ENCODE measurements around the gene OR51M1. TPM values are rescaled to one million over a fixed set of nuclear protein-coding genes. Genes with fewer than 3 reads are reported as not detected.
"Not testable (repeated sequence)": the region's sequence is repeated elsewhere in the genome, so short reads cannot be mapped to it uniquely, and the experiment has no call there.

The OR51M1 gene
- total RNA-seq = not detected

GRCh38 chr11:5383576-5383975 is at the start of gene OR51M1:
Gene OR51M1 (plus strand): TSS chr11:5383812. CDS start chr11:5389399, 5,587 bp downstream.
- DNase-seq (no peak), ATAC-seq (no peak)
- POLR2A ChIA-PET = no interaction called here
- no peaks in the 10 kb centered on the region for H3K36me3 Mint-ChIP-seq (ENCODE audit: low read depth)
- H3K4me3 Mint-ChIP-seq = no peak within 1 kb of the TSS
- no peaks in the 10 kb centered on the region for H3K4me1 Mint-ChIP-seq (ENCODE audit: low read depth)
- CTCF ChIA-PET = no interaction called here
- no peaks in the 10 kb centered on the region for H3K27me3 Mint-ChIP-seq (ENCODE audit: low read depth)
- no peaks in the 10 kb centered on the region for H3K9me3 Mint-ChIP-seq (ENCODE audit: insufficient read depth)
- H3K27ac Mint-ChIP-seq = no peak within 1 kb of the TSS

- Mint-ChIP-seq H3K27ac (no peak overlapping the region), H3K27me3 (ENCODE audit: low read depth) (no peaks in the 10 kb centered on the region), H3K36me3 (ENCODE audit: low read depth) (no peaks in the 10 kb centered on the region), H3K4me1 (ENCODE audit: low read depth) (no peaks in the 10 kb centered on the region), H3K9me3 (ENCODE audit: insufficient read depth) (no peaks in the 10 kb centered on the region), H3K4me3 (no peak overlapping the region)
- no peak for DNase-seq
- no peak for ATAC-seq
- ChIA-PET POLR2A (no interaction called here), CTCF (no interaction called here)
These were observed 48.4 kb upstream of the OR51M1 start for GRCh38 chr11:5335170-5335569.

- H3K4me1 Mint-ChIP-seq (ENCODE audit: low read depth) = no peaks in the 10 kb centered on the region
- H3K9me3 Mint-ChIP-seq (ENCODE audit: insufficient read depth) = no peaks in the 10 kb centered on the region
- H3K27ac Mint-ChIP-seq = no peak overlapping the region
- H3K27me3 Mint-ChIP-seq (ENCODE audit: low read depth) = no peaks in the 10 kb centered on the region
- DNase-seq = no peak
- CTCF ChIA-PET = no interaction called here
- no peak overlapping the region for H3K4me3 Mint-ChIP-seq
- no peak for ATAC-seq
- H3K36me3 Mint-ChIP-seq (ENCODE audit: low read depth) = no peaks in the 10 kb centered on the region
- POLR2A ChIA-PET = no interaction called here
These were observed 47.3 kb upstream of the OR51M1 start for GRCh38 chr11:5336331-5336730.

GRCh38 chr11:5337253-5337652 is 46.4 kb upstream of the OR51M1 start:
- ATAC-seq; POLR2A ChIA-PET; H3K4me1 Mint-ChIP-seq (ENCODE audit: low read depth); DNase-seq; H3K4me3 Mint-ChIP-seq; H3K36me3 Mint-ChIP-seq (ENCODE audit: low read depth); H3K27me3 Mint-ChIP-seq (ENCODE audit: low read depth); H3K9me3 Mint-ChIP-seq (ENCODE audit: insufficient read depth); CTCF ChIA-PET; H3K27ac Mint-ChIP-seq: not testable (repeated sequence)

- ATAC-seq (no peak), DNase-seq (no peak)
- Mint-ChIP-seq H3K36me3 (ENCODE audit: low read depth) (no peaks in the 10 kb centered on the region), H3K9me3 (ENCODE audit: insufficient read depth) (no peaks in the 10 kb centered on the region), H3K27ac (no peak overlapping the region), H3K4me3 (no peak overlapping the region), H3K4me1 (ENCODE audit: low read depth) (no peaks in the 10 kb centered on the region), H3K27me3 (ENCODE audit: low read depth) (no peaks in the 10 kb centered on the region)
- ChIA-PET POLR2A (no interaction called here), CTCF (no interaction called here)
These were observed 43.8 kb upstream of the OR51M1 start for GRCh38 chr11:5339771-5340322.

- H3K9me3 Mint-ChIP-seq (ENCODE audit: insufficient read depth) = no peaks in the 10 kb centered on the region
- no peak for DNase-seq
- CTCF ChIA-PET = no interaction called here
- no peaks in the 10 kb centered on the region for H3K27me3 Mint-ChIP-seq (ENCODE audit: low read depth)
- H3K4me3 Mint-ChIP-seq = no peak within 1 kb of the TSS
- no peak within 1 kb of the TSS for H3K27ac Mint-ChIP-seq
- H3K4me1 Mint-ChIP-seq (ENCODE audit: low read depth) = no peaks in the 10 kb centered on the region
- no peaks in the 10 kb centered on the region for H3K36me3 Mint-ChIP-seq (ENCODE audit: low read depth)
- ATAC-seq = no peak
- POLR2A ChIA-PET = no interaction called here
These were observed 39.9 kb upstream of the OR51M1 start, which contains the start of gene OR51B5 for GRCh38 chr11:5343474-5344335. Gene OR51B5 (minus strand): TSS chr11:5343524. CDS start chr11:5343524, 0 bp downstream.

GRCh38 chr11:5345831-5346230 is 37.8 kb upstream of the OR51M1 start:
- no peaks in the 10 kb centered on the region for H3K36me3 Mint-ChIP-seq (ENCODE audit: low read depth)
- no peak overlapping the region for H3K4me3 Mint-ChIP-seq
- ATAC-seq = no peak
- CTCF ChIA-PET = no interaction called here
- no peak for DNase-seq
- POLR2A ChIA-PET = no interaction called here
- H3K27ac Mint-ChIP-seq = no peak overlapping the region
- H3K27me3 Mint-ChIP-seq (ENCODE audit: low read depth) = no peaks in the 10 kb centered on the region
- H3K9me3 Mint-ChIP-seq (ENCODE audit: insufficient read depth) = no peaks in the 10 kb centered on the region
- H3K4me1 Mint-ChIP-seq (ENCODE audit: low read depth) = no peaks in the 10 kb centered on the region

GRCh38 chr11:5348551-5349194 is 34.9 kb upstream of the OR51M1 start:
- no peaks in the 10 kb centered on the region for H3K4me1 Mint-ChIP-seq (ENCODE audit: low read depth)
- POLR2A ChIA-PET = no interaction called here
- DNase-seq = no peak
- no peaks in the 10 kb centered on the region for H3K27me3 Mint-ChIP-seq (ENCODE audit: low read depth)
- no peak overlapping the region for H3K4me3 Mint-ChIP-seq
- no peak overlapping the region for H3K27ac Mint-ChIP-seq
- no peak for ATAC-seq
- CTCF ChIA-PET = no interaction called here
- H3K36me3 Mint-ChIP-seq (ENCODE audit: low read depth) = no peaks in the 10 kb centered on the region
- H3K9me3 Mint-ChIP-seq (ENCODE audit: insufficient read depth) = no peaks in the 10 kb centered on the region

GRCh38 chr11:5349550-5349949 is 34.1 kb upstream of the OR51M1 start:
- ChIA-PET POLR2A (no interaction called here), CTCF (no interaction called here)
- no peak overlapping the region for H3K27ac Mint-ChIP-seq
- no peaks in the 10 kb centered on the region for H3K4me1 Mint-ChIP-seq (ENCODE audit: low read depth)
- H3K27me3 Mint-ChIP-seq (ENCODE audit: low read depth) = no peaks in the 10 kb centered on the region
- DNase-seq = no peak
- no peak for ATAC-seq
- H3K4me3 Mint-ChIP-seq = no peak overlapping the region
- H3K9me3 Mint-ChIP-seq (ENCODE audit: insufficient read depth) = no peaks in the 10 kb centered on the region
- H3K36me3 Mint-ChIP-seq (ENCODE audit: low read depth) = no peaks in the 10 kb centered on the region

- Mint-ChIP-seq H3K4me1 (ENCODE audit: low read depth) (no peaks in the 10 kb centered on the region), H3K36me3 (ENCODE audit: low read depth) (no peaks in the 10 kb centered on the region), H3K4me3 (no peak within 1 kb of the TSS), H3K9me3 (ENCODE audit: insufficient read depth) (no peaks in the 10 kb centered on the region), H3K27me3 (ENCODE audit: low read depth) (no peaks in the 10 kb centered on the region), H3K27ac (no peak within 1 kb of the TSS)
- POLR2A ChIA-PET = no interaction called here
- DNase-seq (no peak), ATAC-seq (no peak)
- CTCF ChIA-PET = no interaction called here
These were observed 32.4 kb upstream of the OR51M1 start, which contains the start of gene OR51B6 for GRCh38 chr11:5351208-5351607. Gene OR51B6 (plus strand): TSS chr11:5351508. CDS start chr11:5351508, 0 bp downstream.

GRCh38 chr11:5356031-5356430 is 27.6 kb upstream of the OR51M1 start:
- CTCF ChIA-PET; H3K4me1 Mint-ChIP-seq (ENCODE audit: low read depth); H3K4me3 Mint-ChIP-seq; H3K27me3 Mint-ChIP-seq (ENCODE audit: low read depth); POLR2A ChIA-PET; DNase-seq; H3K27ac Mint-ChIP-seq; H3K9me3 Mint-ChIP-seq (ENCODE audit: insufficient read depth); ATAC-seq; H3K36me3 Mint-ChIP-seq (ENCODE audit: low read depth): not testable (repeated sequence)

GRCh38 chr11:5362017-5362625 is 21.5 kb upstream of the OR51M1 start:
- Mint-ChIP-seq H3K4me1 (ENCODE audit: low read depth) (no peaks in the 10 kb centered on the region), H3K4me3 (no peak overlapping the region)
- ATAC-seq = no peak

More at GRCh38 chr11:5362017-5362625, 21.5 kb upstream of the OR51M1 start:
- H3K36me3 Mint-ChIP-seq (ENCODE audit: low read depth) = no peaks in the 10 kb centered on the region
- DNase-seq = no peak
- no peaks in the 10 kb centered on the region for H3K9me3 Mint-ChIP-seq (ENCODE audit: insufficient read depth)
- CTCF ChIA-PET = no interaction called here
- H3K27me3 Mint-ChIP-seq (ENCODE audit: low read depth) = no peaks in the 10 kb centered on the region
- POLR2A ChIA-PET = no interaction called here
- no peak overlapping the region for H3K27ac Mint-ChIP-seq
